Neural cell (in vitro differentiated cells): ENCODE data around the gene CCDC15.

Experiments used
- EP300 ChIP-seq: fragments of 450-650 bp; conservative IDR thresholded peaks from 2 replicates; pipeline ENCODE4 v1.6.1; 2014; ENCODE audit warnings: antibody characterized with exemption, mild to moderate bottlenecking, moderate library complexity; ENCODE audit not compliant: poor library complexity, severe bottlenecking
- EZH2 ChIP-seq: fragments of 200-600, 300-800 bp; shearing (Covaris generic), sonication (generic); IDR thresholded peaks from 2 replicates; pipeline ENCODE4 v1.6.1; 2014; ENCODE audit warnings: antibody characterized with exemption, low read length, borderline replicate concordance, mild to moderate bottlenecking; ENCODE audit not compliant: insufficient read depth, poor library complexity, severe bottlenecking
- MXI1 ChIP-seq: fragments of 450-650 bp; conservative IDR thresholded peaks from 2 replicates; pipeline ENCODE4 v1.6.1; 2014; ENCODE audit warnings: antibody characterized with exemption, mild to moderate bottlenecking; ENCODE audit not compliant: poor library complexity, severe bottlenecking
- POLR2AphosphoS5 ChIP-seq: IDR thresholded peaks from 2 replicates; pipeline ENCODE4 v1.6.1; 2012
- RAD21 ChIP-seq: fragments of 450-650 bp; conservative IDR thresholded peaks from 2 replicates; pipeline ENCODE4 v1.6.1; 2014; ENCODE audit warnings: antibody characterized with exemption, mild to moderate bottlenecking, moderate library complexity
- SMC3 ChIP-seq: fragments of 450-650 bp; conservative IDR thresholded peaks from 2 replicates; pipeline ENCODE4 v1.6.1; 2014; ENCODE audit warnings: antibody characterized with exemption, mild to moderate bottlenecking, moderate library complexity; ENCODE audit not compliant: poor library complexity
- TF ChIP-seq, protein P1 (sequence below): fragments of 450-650 bp; IDR thresholded peaks from 2 replicates; pipeline ENCODE4 v1.5.1; 2014; ENCODE audit warnings: antibody characterized with exemption, mild to moderate bottlenecking, moderate library complexity; ENCODE audit not compliant: poor library complexity, severe bottlenecking

DNA sequence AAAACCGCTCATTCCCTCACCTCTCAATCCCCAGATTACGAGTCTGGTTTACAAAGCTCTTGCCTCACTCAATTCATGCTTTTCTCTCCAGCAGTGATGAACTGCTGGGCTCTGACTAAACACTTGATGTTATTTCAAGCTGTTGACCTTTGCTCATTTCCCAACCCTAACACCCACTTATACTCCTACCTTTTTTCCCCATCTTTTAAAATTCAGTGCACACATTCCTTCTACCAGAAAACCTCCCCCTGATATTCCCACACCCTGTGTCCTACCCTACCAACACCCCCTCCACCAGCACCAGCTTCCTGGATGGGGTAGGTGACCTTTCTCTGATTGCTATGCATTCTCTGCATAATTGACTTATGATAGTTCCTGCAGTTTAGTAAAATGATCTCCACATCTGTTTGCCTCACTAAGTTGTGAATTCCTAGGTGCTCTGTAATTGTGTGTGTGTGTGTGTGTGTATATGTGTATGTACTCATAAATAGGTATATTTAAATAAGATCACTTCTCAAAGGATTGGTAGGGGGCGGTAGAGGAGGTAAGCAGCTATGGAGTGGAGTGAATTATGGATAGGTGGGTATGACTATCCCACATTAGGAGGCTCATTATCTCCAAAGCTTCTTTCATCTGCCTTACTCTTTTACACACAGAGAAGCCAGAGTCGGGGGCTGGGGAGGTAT lies 19.0 kb upstream of the CCDC15 start:
- TF ChIP-seq POLR2AphosphoS5 (no peak), EZH2 (no peak), MXI1 (no peak), SMC3 (no peak), EP300 (no peak), RAD21 (no peak)
- TF ChIP-seq, protein P1, sequence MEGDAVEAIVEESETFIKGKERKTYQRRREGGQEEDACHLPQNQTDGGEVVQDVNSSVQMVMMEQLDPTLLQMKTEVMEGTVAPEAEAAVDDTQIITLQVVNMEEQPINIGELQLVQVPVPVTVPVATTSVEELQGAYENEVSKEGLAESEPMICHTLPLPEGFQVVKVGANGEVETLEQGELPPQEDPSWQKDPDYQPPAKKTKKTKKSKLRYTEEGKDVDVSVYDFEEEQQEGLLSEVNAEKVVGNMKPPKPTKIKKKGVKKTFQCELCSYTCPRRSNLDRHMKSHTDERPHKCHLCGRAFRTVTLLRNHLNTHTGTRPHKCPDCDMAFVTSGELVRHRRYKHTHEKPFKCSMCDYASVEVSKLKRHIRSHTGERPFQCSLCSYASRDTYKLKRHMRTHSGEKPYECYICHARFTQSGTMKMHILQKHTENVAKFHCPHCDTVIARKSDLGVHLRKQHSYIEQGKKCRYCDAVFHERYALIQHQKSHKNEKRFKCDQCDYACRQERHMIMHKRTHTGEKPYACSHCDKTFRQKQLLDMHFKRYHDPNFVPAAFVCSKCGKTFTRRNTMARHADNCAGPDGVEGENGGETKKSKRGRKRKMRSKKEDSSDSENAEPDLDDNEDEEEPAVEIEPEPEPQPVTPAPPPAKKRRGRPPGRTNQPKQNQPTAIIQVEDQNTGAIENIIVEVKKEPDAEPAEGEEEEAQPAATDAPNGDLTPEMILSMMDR, result no peak
